Activated naive CD8-positive, alpha-beta T cell (primary cell): ENCODE data around the gene FHIT.
"Not testable (repeated sequence)": the region's sequence is repeated elsewhere in the genome, so short reads cannot be mapped to it uniquely, and the experiment has no call there.

Experiments used
- H3K27ac Mint-ChIP-seq: one replicate; pipeline ENCODE4 v1.8.0; 2021; ENCODE audit warnings: mixed read lengths
- H3K27me3 Mint-ChIP-seq: one replicate; pipeline ENCODE4 v1.8.0; 2021; ENCODE audit warnings: mixed read lengths
- H3K36me3 Mint-ChIP-seq: one replicate; pipeline ENCODE4 v1.8.0; 2021; ENCODE audit warnings: mixed read lengths
- H3K4me1 Mint-ChIP-seq: one replicate; pipeline ENCODE4 v1.8.0; 2021; ENCODE audit warnings: low read depth, mixed read lengths
- H3K4me3 Mint-ChIP-seq: one replicate; pipeline ENCODE4 v1.8.0; 2021; ENCODE audit warnings: mild to moderate bottlenecking, mixed read lengths
- H3K9me3 Mint-ChIP-seq: one replicate; pipeline ENCODE4 v1.8.0; 2021; ENCODE audit warnings: low read depth, mixed read lengths

FHIT gene

GRCh38 chr3:59803268-59803667 is 1448.0 kb downstream of the FHIT start:
- Mint-ChIP-seq H3K9me3 (no peaks in the 10 kb centered on the region), H3K27me3 (no peaks in the 10 kb centered on the region), H3K36me3 (peaks cover 3% of the 10 kb centered on the region), H3K27ac (no peak overlapping the region), H3K4me1 (peaks cover 12% of the 10 kb centered on the region), H3K4me3 (no peak overlapping the region)

GRCh38 chr3:59802453-59802852 is 1448.8 kb downstream of the FHIT start:
- H3K4me3 Mint-ChIP-seq, H3K27ac Mint-ChIP-seq, H3K27me3 Mint-ChIP-seq, H3K36me3 Mint-ChIP-seq, H3K9me3 Mint-ChIP-seq: not testable (repeated sequence)
- H3K4me1 Mint-ChIP-seq: peaks cover 12% of the 10 kb centered on the region

- Mint-ChIP-seq H3K4me1 (peaks cover 12% of the 10 kb centered on the region), H3K27ac (no peak overlapping the region), H3K9me3 (no peaks in the 10 kb centered on the region), H3K27me3 (no peaks in the 10 kb centered on the region), H3K36me3 (no peaks in the 10 kb centered on the region), H3K4me3 (no peak overlapping the region)
Measured at GRCh38 chr3:59802045-59802444, 1449.2 kb downstream of the FHIT start.

- H3K4me3 Mint-ChIP-seq: no peak overlapping the region
- H3K36me3 Mint-ChIP-seq: peaks cover 4% of the 10 kb centered on the region
- H3K4me1 Mint-ChIP-seq: peaks cover 12% of the 10 kb centered on the region
- H3K27me3 Mint-ChIP-seq: no peaks in the 10 kb centered on the region
- no peaks in the 10 kb centered on the region for H3K9me3 Mint-ChIP-seq
- H3K27ac Mint-ChIP-seq: no peak overlapping the region
Measured at GRCh38 chr3:59800481-59800880, 1450.8 kb downstream of the FHIT start.

GRCh38 chr3:59798372-59799086 is 1452.7 kb downstream of the FHIT start:
- Mint-ChIP-seq H3K36me3 (peaks cover 7% of the 10 kb centered on the region), H3K27ac (no peak overlapping the region), H3K9me3 (no peaks in the 10 kb centered on the region), H3K4me1 (peaks cover 12% of the 10 kb centered on the region), H3K27me3 (no peaks in the 10 kb centered on the region), H3K4me3 (no peak overlapping the region)

- Mint-ChIP-seq H3K4me3 (no peak overlapping the region), H3K27ac (no peak overlapping the region), H3K36me3 (peaks cover 7% of the 10 kb centered on the region), H3K27me3 (no peaks in the 10 kb centered on the region), H3K9me3 (no peaks in the 10 kb centered on the region), H3K4me1 (peaks cover 12% of the 10 kb centered on the region)
Measured at GRCh38 chr3:59797533-59797932, 1453.7 kb downstream of the FHIT start.

- H3K4me1 Mint-ChIP-seq: peaks cover 7% of the 10 kb centered on the region
- H3K4me3 Mint-ChIP-seq: no peak overlapping the region
- H3K9me3 Mint-ChIP-seq: no peaks in the 10 kb centered on the region
- H3K36me3 Mint-ChIP-seq: peaks cover 7% of the 10 kb centered on the region
- H3K27ac Mint-ChIP-seq: peak overlapping the region; percentile 2
- no peaks in the 10 kb centered on the region for H3K27me3 Mint-ChIP-seq
Measured at GRCh38 chr3:59796456-59796855, 1454.8 kb downstream of the FHIT start.

GRCh38 chr3:59795756-59796155 is 1455.5 kb downstream of the FHIT start:
- H3K9me3 Mint-ChIP-seq: no peaks in the 10 kb centered on the region

GRCh38 chr3:59793976-59794375 is 1457.3 kb downstream of the FHIT start:
- H3K27me3 Mint-ChIP-seq: no peaks in the 10 kb centered on the region
- no peaks in the 10 kb centered on the region for H3K9me3 Mint-ChIP-seq
- peaks cover 16% of the 10 kb centered on the region for H3K4me1 Mint-ChIP-seq
- H3K36me3 Mint-ChIP-seq: peaks cover 7% of the 10 kb centered on the region
- no peak overlapping the region for H3K4me3 Mint-ChIP-seq
- no peak overlapping the region for H3K27ac Mint-ChIP-seq

More at GRCh38 chr3:59795756-59796155, 1455.5 kb downstream of the FHIT start:
- Mint-ChIP-seq H3K27ac (no peak overlapping the region), H3K4me3 (no peak overlapping the region), H3K4me1 (peaks cover 12% of the 10 kb centered on the region), H3K27me3 (no peaks in the 10 kb centered on the region), H3K36me3 (peaks cover 7% of the 10 kb centered on the region)

- H3K27me3 Mint-ChIP-seq: no peaks in the 10 kb centered on the region
- peaks cover 26% of the 10 kb centered on the region for H3K4me1 Mint-ChIP-seq
- H3K27ac Mint-ChIP-seq: no peak overlapping the region
- no peak overlapping the region for H3K4me3 Mint-ChIP-seq
- H3K9me3 Mint-ChIP-seq: no peaks in the 10 kb centered on the region
- peaks cover 15% of the 10 kb centered on the region for H3K36me3 Mint-ChIP-seq
Measured at GRCh38 chr3:59791774-59792308, 1459.4 kb downstream of the FHIT start.

GRCh38 chr3:59790241-59790640 is 1461.0 kb downstream of the FHIT start:
- Mint-ChIP-seq H3K4me1 (peaks cover 27% of the 10 kb centered on the region), H3K4me3 (no peak overlapping the region), H3K36me3 (peaks cover 18% of the 10 kb centered on the region), H3K9me3 (peaks cover 5% of the 10 kb centered on the region), H3K27me3 (no peaks in the 10 kb centered on the region), H3K27ac (no peak overlapping the region)

GRCh38 chr3:59788801-59789200 is 1462.5 kb downstream of the FHIT start:
- no peak overlapping the region for H3K27ac Mint-ChIP-seq
- peaks cover 36% of the 10 kb centered on the region for H3K4me1 Mint-ChIP-seq
- H3K36me3 Mint-ChIP-seq: peaks cover 16% of the 10 kb centered on the region
- H3K9me3 Mint-ChIP-seq: peaks cover 5% of the 10 kb centered on the region
- H3K4me3 Mint-ChIP-seq: no peak overlapping the region
- H3K27me3 Mint-ChIP-seq: no peaks in the 10 kb centered on the region

GRCh38 chr3:59788133-59788532 is 1463.1 kb downstream of the FHIT start:
- peaks cover 5% of the 10 kb centered on the region for H3K9me3 Mint-ChIP-seq
- H3K4me3 Mint-ChIP-seq: no peak overlapping the region
- no peak overlapping the region for H3K27ac Mint-ChIP-seq
- no peaks in the 10 kb centered on the region for H3K27me3 Mint-ChIP-seq
- peaks cover 21% of the 10 kb centered on the region for H3K36me3 Mint-ChIP-seq
- peaks cover 42% of the 10 kb centered on the region for H3K4me1 Mint-ChIP-seq

GRCh38 chr3:59786374-59786773 is 1464.9 kb downstream of the FHIT start:
- Mint-ChIP-seq H3K9me3 (peaks cover 9% of the 10 kb centered on the region), H3K27ac (no peak overlapping the region), H3K27me3 (no peaks in the 10 kb centered on the region), H3K4me3 (no peak overlapping the region), H3K36me3 (peaks cover 24% of the 10 kb centered on the region), H3K4me1 (peaks cover 42% of the 10 kb centered on the region)

GRCh38 chr3:59784164-59784563 is 1467.1 kb downstream of the FHIT start:
- H3K36me3 Mint-ChIP-seq: peaks cover 36% of the 10 kb centered on the region
- no peak overlapping the region for H3K4me3 Mint-ChIP-seq
- H3K27me3 Mint-ChIP-seq: no peaks in the 10 kb centered on the region
- peaks cover 26% of the 10 kb centered on the region for H3K4me1 Mint-ChIP-seq
- no peak overlapping the region for H3K27ac Mint-ChIP-seq
- peaks cover 18% of the 10 kb centered on the region for H3K9me3 Mint-ChIP-seq

- Mint-ChIP-seq H3K27ac (no peak overlapping the region), H3K27me3 (no peaks in the 10 kb centered on the region), H3K4me3 (no peak overlapping the region), H3K4me1 (peaks cover 26% of the 10 kb centered on the region), H3K36me3 (peaks cover 35% of the 10 kb centered on the region), H3K9me3 (peaks cover 18% of the 10 kb centered on the region)
Measured at GRCh38 chr3:59783468-59783988, 1467.7 kb downstream of the FHIT start.
